GM21717 (cell line): ENCODE data around the gene MED10.

Experiments used
- ATAC-seq: cut with Tn5 transposase; IDR thresholded peaks from one replicate; pipeline ENCODE4 v1.9.1; 2021; ENCODE audit warnings: mild to moderate bottlenecking, moderate library complexity; ENCODE audit not compliant: unreplicated experiment

The MED10 gene

GRCh38 chr5:6399980-6400910, 21.9 kb upstream of the MED10 start:
- ATAC-seq = no peak

- ATAC-seq = no peak
These were observed 20.4 kb upstream of the MED10 start for GRCh38 chr5:6398570-6399230.

GRCh38 chr5:6397536-6398269, 19.4 kb upstream of the MED10 start:
- ATAC-seq = no peak

GRCh38 chr5:6396836-6397535, 18.6 kb upstream of the MED10 start:
- ATAC-seq = no peak

GRCh38 chr5:6396043-6396442, 17.7 kb upstream of the MED10 start:
- no peak for ATAC-seq

- no peak for ATAC-seq
These were observed 17.3 kb upstream of the MED10 start for GRCh38 chr5:6395621-6396020.

GRCh38 chr5:6395102-6395445, 16.7 kb upstream of the MED10 start:
- ATAC-seq = no peak

GRCh38 chr5:6394429-6395101, 16.2 kb upstream of the MED10 start:
- ATAC-seq = no peak

GRCh38 chr5:6393596-6394194, 15.3 kb upstream of the MED10 start:
- peak; percentile 85 for ATAC-seq

- ATAC-seq = no peak
These were observed 14.2 kb upstream of the MED10 start for GRCh38 chr5:6392561-6392960.

GRCh38 chr5:6391151-6391550, 12.8 kb upstream of the MED10 start:
- ATAC-seq = no peak

- ATAC-seq = no peak
These were observed 11.7 kb upstream of the MED10 start for GRCh38 chr5:6389946-6390530.

- no peak for ATAC-seq
These were observed 11.1 kb upstream of the MED10 start for GRCh38 chr5:6389397-6389796.

GRCh38 chr5:6387970-6388369, 9.6 kb upstream of the MED10 start:
- ATAC-seq = no peak

GRCh38 chr5:6386271-6386670, 7.9 kb upstream of the MED10 start:
- ATAC-seq = no peak

GRCh38 chr5:6384856-6385255, 6.5 kb upstream of the MED10 start:
- no peak for ATAC-seq

GRCh38 chr5:6383376-6383775, 5.0 kb upstream of the MED10 start:
- ATAC-seq = no peak

- no peak for ATAC-seq
These were observed 899 bp upstream of the MED10 start for GRCh38 chr5:6379246-6379645.

GRCh38 chr5:6378766-6379103, 388 bp upstream of the MED10 start:
- ATAC-seq = peak; percentile 39

- no peak for ATAC-seq
These were observed 804 bp downstream of the MED10 start for GRCh38 chr5:6377582-6377904.
